Gastroesophageal sphincter (tissue), 4 donors: ENCODE data around the gene FPR2. TPM values are rescaled to one million over a fixed set of nuclear protein-coding genes. Genes with fewer than 3 reads are reported as not detected.

Source experiments
- ATAC-seq: fragments of 150-250 bp; one replicate; pipeline ENCODE4 v1.9.1; 2016; ENCODE audit warnings: mild to moderate bottlenecking, moderate library complexity
- H3K27ac ChIP-seq, 4 donors: fragments of 200-600 bp; sonication (generic) in 3 of 4; 1 replicate in 3 of 4; 2 replicates in 1 of 4; pipeline ENCODE4 v1.5.1; 2016 to 2019
- H3K27me3 ChIP-seq: fragments of 200-600 bp; sonication (generic); one replicate; pipeline ENCODE4 v1.5.1; 2019
- H3K36me3 ChIP-seq, 2 donors: fragments of 200-600 bp; sonication (generic); one replicate each; pipeline ENCODE4 v1.5.1; 2019; ENCODE audit warnings: control low read depth in 1 of 2
- H3K4me1 ChIP-seq, 3 donors: fragments of 200-600 bp; sonication (generic); 1 replicate in 2 of 3; 2 replicates in 1 of 3; pipeline ENCODE4 v1.5.1; 2016 to 2019; ENCODE audit warnings: control low read depth in 2 of 3
- H3K4me3 ChIP-seq, 2 donors: fragments of 200-600 bp; sonication (generic); one replicate each; pipeline ENCODE4 v1.5.1; 2019; ENCODE audit warnings: mild to moderate bottlenecking in 1 of 2, moderate library complexity in 1 of 2
- H3K9me3 ChIP-seq, 3 donors: fragments of 200-600 bp; sonication (generic); one replicate each; pipeline ENCODE4 v1.5.1; 2017 to 2019; ENCODE audit warnings: control low read depth in 2 of 3
- EP300 ChIP-seq: sonication (generic); formaldehyde crosslinking; IDR thresholded peaks from one replicate; pipeline ENCODE4 v1.6.1; 2017; ENCODE audit warnings: antibody characterized with exemption, mild to moderate bottlenecking
- POLR2A ChIP-seq, 2 donors: fragments of 450-650 bp; IDR thresholded peaks; one replicate each; pipeline ENCODE4 v1.6.1; 2017; ENCODE audit warnings: antibody characterized with exemption in 2 of 2, mild to moderate bottlenecking in 2 of 2, moderate library complexity in 1 of 2
- POLR2AphosphoS5 ChIP-seq: sonication (generic); formaldehyde crosslinking; IDR thresholded peaks from one replicate; pipeline ENCODE4 v1.6.1; 2017; ENCODE audit warnings: antibody characterized with exemption
- whole genome bisulfite sequencing, 2 donors: methylation state at CpG; one replicate each; pipeline ENCODE4 v1.1.5; 2018; ENCODE audit warnings: low coverage in 1 of 2; 5-methylcytosine and 5-hydroxymethylcytosine counted together
- total RNA-seq, 4 donors: library from RNA; depleted of rRNA; stranded (reverse); fragments of >200 nt; gene quantifications; one replicate each; pipeline ENCODE4 v1.1.0, GENCODE V29; 2016
- TF ChIP-seq, protein P1 (sequence below), 4 experiments: fragments of 200-600 bp in 2 of 4; fragments of 450-650 bp in 2 of 4; sonication (generic) in 1 of 4; IDR thresholded peaks; one replicate each; pipeline ENCODE4 v1.5.1; 2017 to 2019; ENCODE audit warnings: antibody characterized with exemption in 4 of 4, mild to moderate bottlenecking in 2 of 4, moderate library complexity in 2 of 4

FPR2 gene
- total RNA-seq, 4 donors from 2014 or later: 1.8 to 2.2 TPM; not detected in 2

DNA sequence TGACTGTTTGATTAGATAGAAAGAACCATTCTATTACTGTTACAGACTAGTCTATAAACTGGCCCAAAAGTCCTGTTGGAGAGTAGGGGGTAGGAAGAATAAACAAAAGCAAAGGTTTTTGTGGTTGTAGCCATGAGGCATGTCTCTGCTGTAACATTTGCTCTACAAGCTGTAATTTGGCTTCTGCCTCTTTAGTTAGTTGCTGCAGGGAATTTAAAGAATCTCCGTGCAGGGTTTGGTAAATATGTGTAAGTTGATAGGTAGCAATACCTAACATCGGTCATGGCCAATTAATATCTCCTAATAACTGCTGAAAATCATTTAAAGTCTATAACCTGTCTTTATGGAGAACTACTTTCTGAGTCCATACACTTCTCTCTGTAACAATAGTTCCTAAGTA lies 46.9 kb downstream of the FPR2 start:
- H3K36me3 ChIP-seq: no peaks in the 10 kb centered on the region
- no peak for ATAC-seq
- H3K4me1 ChIP-seq: peaks cover 0 to 8% (median 0%) of the 10 kb centered on the region in 3 donors
- no peaks in the 10 kb centered on the region for H3K27me3 ChIP-seq
- WGBS, 2 donors: 73% methylated on average over 2 of the region's 2 CpGs
- TF ChIP-seq, protein P1, sequence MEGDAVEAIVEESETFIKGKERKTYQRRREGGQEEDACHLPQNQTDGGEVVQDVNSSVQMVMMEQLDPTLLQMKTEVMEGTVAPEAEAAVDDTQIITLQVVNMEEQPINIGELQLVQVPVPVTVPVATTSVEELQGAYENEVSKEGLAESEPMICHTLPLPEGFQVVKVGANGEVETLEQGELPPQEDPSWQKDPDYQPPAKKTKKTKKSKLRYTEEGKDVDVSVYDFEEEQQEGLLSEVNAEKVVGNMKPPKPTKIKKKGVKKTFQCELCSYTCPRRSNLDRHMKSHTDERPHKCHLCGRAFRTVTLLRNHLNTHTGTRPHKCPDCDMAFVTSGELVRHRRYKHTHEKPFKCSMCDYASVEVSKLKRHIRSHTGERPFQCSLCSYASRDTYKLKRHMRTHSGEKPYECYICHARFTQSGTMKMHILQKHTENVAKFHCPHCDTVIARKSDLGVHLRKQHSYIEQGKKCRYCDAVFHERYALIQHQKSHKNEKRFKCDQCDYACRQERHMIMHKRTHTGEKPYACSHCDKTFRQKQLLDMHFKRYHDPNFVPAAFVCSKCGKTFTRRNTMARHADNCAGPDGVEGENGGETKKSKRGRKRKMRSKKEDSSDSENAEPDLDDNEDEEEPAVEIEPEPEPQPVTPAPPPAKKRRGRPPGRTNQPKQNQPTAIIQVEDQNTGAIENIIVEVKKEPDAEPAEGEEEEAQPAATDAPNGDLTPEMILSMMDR (IDR thresholded peaks at IDR 0.05): no peak
- no peak for TF ChIP-seq POLR2AphosphoS5
- no peak for TF ChIP-seq EP300
- no peak for TF ChIP-seq POLR2A (IDR thresholded peaks at IDR 0.05)
- no peak overlapping the region for H3K27ac ChIP-seq
- H3K4me3 ChIP-seq: no peak overlapping the region
- H3K9me3 ChIP-seq: no peaks in the 10 kb centered on the region

DNA sequence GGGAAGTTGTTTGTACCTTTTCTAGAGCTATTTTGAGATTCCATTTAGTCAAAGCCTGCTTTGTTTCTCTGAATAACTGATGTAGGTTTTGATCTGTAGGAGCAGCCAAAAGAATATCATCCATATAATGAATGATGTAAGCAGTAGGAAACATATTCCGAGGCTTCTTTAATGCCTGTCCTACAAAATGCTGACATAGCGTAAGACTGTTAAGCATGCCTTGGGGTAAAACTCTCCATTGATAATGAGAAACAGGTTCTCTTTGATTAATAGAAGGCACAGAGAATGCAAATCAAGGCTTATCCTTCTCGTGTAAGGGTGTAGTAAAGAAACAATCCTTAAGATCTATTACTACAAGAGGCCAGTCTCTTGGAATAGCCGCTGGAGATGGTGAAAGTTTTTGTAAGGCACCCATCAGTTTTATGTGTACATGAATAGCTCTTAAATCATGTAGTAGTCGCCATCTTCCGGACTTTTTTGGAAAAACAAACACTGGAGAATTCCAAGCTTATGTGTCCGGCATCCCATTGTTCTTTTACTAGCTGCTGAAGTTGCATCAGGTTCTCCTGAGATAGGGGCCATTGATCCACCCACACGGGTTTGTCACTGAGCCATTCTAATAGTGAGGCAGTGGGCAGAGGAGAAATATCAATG lies 47.5 kb downstream of the FPR2 start:
- ATAC-seq: no peak
- peaks cover 2% of the 10 kb centered on the region for H3K27me3 ChIP-seq
- H3K4me3 ChIP-seq: no peak overlapping the region
- H3K36me3 ChIP-seq: no peaks in the 10 kb centered on the region
- 66 to 76% methylated on average over 7 to 8 of the region's 8 CpGs for WGBS, 2 donors
- H3K9me3 ChIP-seq: no peaks in the 10 kb centered on the region
- H3K4me1 ChIP-seq: peaks cover 0 to 8% (median 0%) of the 10 kb centered on the region in 3 donors
- TF ChIP-seq POLR2AphosphoS5: no peak
- TF ChIP-seq POLR2A (IDR thresholded peaks at IDR 0.05): no peak
- TF ChIP-seq EP300: no peak
- H3K27ac ChIP-seq: no peak overlapping the region

DNA sequence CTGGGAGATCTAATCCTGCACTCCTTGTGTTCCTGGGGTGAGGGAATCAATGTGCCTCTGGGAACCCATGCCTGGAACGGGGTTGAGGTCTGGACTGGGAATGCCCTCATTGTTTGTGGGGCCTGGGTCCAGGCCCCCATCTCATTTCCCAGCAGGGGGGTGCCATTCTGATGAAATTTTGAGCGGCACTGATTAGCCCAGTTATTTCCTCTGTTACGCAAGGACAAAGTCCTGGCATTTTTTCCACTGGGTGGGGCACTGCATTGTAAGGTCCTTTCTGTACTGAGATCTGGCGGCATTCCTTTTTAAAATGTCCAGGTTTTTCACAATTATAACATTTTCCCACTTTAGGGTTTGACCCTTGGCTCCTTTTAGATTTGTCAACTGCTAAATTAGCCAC lies 48.8 kb downstream of the FPR2 start:
- H3K27ac ChIP-seq: peak overlapping the region in 1 of 4 donors; percentile 32
- H3K9me3 ChIP-seq: no peaks in the 10 kb centered on the region
- H3K4me1 ChIP-seq: peaks cover 0 to 8% (median 0%) of the 10 kb centered on the region in 3 donors
- no peak for ATAC-seq
- H3K4me3 ChIP-seq: no peak overlapping the region
- H3K27me3 ChIP-seq: peaks cover 7% of the 10 kb centered on the region
- H3K36me3 ChIP-seq: no peaks in the 10 kb centered on the region
- WGBS, 2 donors: 47 to 59% methylated on average over 3 of the region's 4 CpGs
- no peak for TF ChIP-seq EP300

DNA sequence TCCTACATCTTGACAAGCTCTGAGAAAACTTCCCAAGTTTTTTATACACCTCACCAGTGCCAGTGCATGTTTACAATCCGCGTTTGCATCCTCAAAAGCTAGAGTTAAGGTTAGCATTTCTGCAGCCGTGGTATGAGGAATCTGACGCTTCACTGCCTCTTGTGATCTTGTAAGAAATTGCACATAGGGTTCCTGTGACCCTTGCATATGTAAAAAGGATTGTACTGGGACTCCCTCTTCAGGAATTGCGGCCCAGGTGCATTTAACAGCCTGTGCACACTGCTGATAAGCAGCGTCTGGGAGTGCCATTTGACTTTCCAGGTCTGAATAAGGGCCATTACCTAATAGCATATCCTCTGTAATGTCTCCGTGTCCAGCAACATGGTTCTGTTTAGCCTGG lies 49.2 kb downstream of the FPR2 start:
- no peak for ATAC-seq

DNA sequence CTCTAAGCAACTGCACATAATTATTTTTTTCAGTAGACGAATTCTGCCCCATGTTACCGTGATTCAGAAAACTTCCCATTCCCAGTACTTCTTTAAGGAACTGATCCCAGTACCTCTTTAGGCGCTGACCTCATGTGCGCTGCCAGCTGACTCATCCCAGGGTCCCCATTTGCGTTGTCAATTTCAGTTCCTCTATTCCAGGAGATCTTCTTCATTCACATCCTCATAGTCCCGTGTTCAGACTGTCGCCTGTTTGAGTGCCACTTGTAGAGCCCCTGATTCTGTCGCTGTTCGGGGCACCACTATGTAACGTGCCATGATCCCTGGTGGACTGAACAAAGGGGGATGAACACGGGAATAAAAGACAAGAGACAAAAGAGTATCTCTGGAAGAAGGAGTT lies 50.4 kb downstream of the FPR2 start:
- H3K36me3 ChIP-seq: no peaks in the 10 kb centered on the region
- TF ChIP-seq POLR2AphosphoS5 (no peak), EP300 (no peak), POLR2A (IDR thresholded peaks at IDR 0.05) (no peak)
- TF ChIP-seq, protein P1 (IDR thresholded peaks at IDR 0.05): no peak
- H3K27ac ChIP-seq: peak overlapping the region in 1 of 4 donors; percentile 20
- H3K27me3 ChIP-seq: peaks cover 7% of the 10 kb centered on the region
- H3K4me1 ChIP-seq: peaks cover 0 to 8% (median 0%) of the 10 kb centered on the region in 3 donors
- no peaks in the 10 kb centered on the region for H3K9me3 ChIP-seq
- peak; percentile 36 for ATAC-seq
- WGBS, 2 donors: 60 to 89% methylated on average over 2 to 9 of the region's 11 CpGs
- H3K4me3 ChIP-seq: no peak overlapping the region

More for the DNA sequence above, 49.2 kb downstream of the FPR2 start:
- WGBS, 2 donors: 62 to 77% methylated on average over 3 to 5 of the region's 7 CpGs
- H3K4me3 ChIP-seq: no peak overlapping the region
- peak overlapping the region in 1 of 4 donors; percentile 32 for H3K27ac ChIP-seq
- TF ChIP-seq POLR2A (IDR thresholded peaks at IDR 0.05): no peak
- TF ChIP-seq, protein P1 (IDR thresholded peaks at IDR 0.05): no peak
- no peak for TF ChIP-seq POLR2AphosphoS5
- TF ChIP-seq EP300: no peak
- H3K4me1 ChIP-seq: peaks cover 0 to 8% (median 0%) of the 10 kb centered on the region in 3 donors
- H3K27me3 ChIP-seq: peaks cover 7% of the 10 kb centered on the region
- no peaks in the 10 kb centered on the region for H3K36me3 ChIP-seq
- no peaks in the 10 kb centered on the region for H3K9me3 ChIP-seq

DNA sequence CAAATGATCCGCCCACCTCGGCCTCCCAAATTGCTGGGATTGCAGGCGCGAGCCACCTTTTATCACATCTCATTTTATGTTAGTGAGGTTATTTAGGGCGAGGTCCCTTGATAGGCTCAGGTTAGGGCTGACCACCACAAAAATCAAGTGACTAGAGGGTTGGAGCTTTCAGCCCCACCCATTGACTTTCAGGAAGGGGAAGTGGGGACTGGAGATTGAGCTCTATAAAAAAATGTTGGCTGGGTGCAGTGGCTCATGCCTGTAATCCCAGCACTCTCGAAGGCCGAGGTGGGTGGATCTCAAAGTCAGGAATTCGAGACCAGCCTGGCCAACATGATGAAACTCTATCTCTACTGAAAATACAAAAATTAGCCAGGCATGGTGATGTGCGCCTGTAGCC lies 54.1 kb downstream of the FPR2 start:
- no peak for ATAC-seq
- H3K4me1 ChIP-seq: peaks cover 0 to 2% (median 0%) of the 10 kb centered on the region in 3 donors
- no peaks in the 10 kb centered on the region for H3K9me3 ChIP-seq
- H3K4me3 ChIP-seq: no peak overlapping the region
- WGBS, 2 donors: 87 to 100% methylated on average over 2 to 5 of the region's 9 CpGs
- no peaks in the 10 kb centered on the region for H3K36me3 ChIP-seq
- no peak overlapping the region for H3K27ac ChIP-seq
- peaks cover 7% of the 10 kb centered on the region for H3K27me3 ChIP-seq
- TF ChIP-seq POLR2A (IDR thresholded peaks at IDR 0.05) (no peak), EP300 (no peak), POLR2AphosphoS5 (no peak)
- TF ChIP-seq, protein P1 (IDR thresholded peaks at IDR 0.05): no peak
